HG02970 (cell line): ENCODE results near the gene RBM33.

Experiments used
- ATAC-seq: cut with Tn5 transposase; IDR thresholded peaks from one replicate; pipeline ENCODE4 v1.9.1; 2021; ENCODE audit warnings: mild to moderate bottlenecking, moderate library complexity, moderate number of reproducible peaks; ENCODE audit not compliant: unreplicated experiment, low FRiP score

RBM33 gene

GRCh38 chr7:155791214-155791737, 146.8 kb downstream of the RBM33 start:
- ATAC-seq: no peak

DNA sequence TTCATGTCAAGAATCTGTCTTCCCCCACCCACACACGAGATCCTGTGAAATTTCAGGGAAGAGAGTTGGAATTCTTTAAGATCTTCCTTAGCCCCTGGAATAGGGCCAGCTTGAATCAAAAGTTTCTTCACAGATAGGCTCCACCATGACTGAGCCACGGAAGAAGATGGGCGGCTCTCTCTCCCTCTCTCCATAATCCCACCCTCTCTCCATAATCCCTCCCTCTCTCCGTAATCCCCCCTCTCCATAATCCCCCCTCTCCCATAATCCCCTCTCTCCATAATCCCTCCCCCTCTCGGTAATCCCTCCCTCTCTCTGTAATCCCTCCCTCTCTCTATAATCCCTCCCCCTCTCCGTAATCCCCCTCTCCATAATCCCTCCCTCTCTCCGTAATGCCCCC, 147.4 kb downstream of the RBM33 start:
- no peak for ATAC-seq

- ATAC-seq: no peak
Observed at GRCh38 chr7:155792315-155792960, 148.0 kb downstream of the RBM33 start.

DNA sequence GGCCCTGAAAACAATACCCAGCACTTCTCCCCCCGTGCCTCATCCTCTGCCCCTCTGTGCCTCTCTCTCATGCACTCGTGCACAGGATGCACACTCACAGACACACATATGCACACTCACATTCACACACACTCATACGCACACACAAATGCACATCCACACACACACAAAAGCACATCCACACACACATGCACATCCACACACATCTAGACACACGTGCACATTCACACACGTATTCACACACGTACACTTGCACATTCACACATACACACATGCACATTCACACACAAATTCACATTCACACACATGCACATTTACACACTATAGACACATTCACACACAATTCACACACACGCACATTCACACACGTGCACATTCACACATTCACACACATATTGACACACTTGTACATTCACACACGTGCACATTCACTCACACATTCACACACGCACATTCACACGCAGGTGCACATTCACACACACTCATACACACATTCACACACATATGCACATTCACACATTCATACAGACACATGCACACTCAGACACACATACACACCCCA, 148.6 kb downstream of the RBM33 start:
- no peak for ATAC-seq

GRCh38 chr7:155793720-155794119, 149.3 kb downstream of the RBM33 start:
- ATAC-seq: no peak

- no peak for ATAC-seq
Observed at GRCh38 chr7:155794196-155794595, 149.7 kb downstream of the RBM33 start.

DNA sequence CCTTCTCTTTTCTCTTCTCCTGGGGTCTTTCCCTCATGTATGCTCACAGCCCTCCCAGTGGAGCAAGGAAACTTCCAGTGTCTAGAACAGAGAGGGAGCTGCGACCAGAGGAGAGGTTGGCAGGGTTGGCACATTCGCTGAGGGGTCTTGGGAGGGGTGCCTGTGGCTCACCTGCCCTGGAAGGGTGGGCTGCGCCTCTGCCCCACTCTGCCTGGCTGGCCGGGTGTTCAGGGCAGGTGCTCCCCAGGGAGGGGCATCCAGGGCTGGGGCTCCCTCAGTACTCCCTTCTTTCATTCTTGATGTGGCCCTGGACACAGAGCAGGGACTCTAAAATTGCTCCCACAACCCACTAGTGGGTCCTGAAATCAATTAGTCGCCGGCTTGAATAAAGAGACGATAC, 150.9 kb downstream of the RBM33 start:
- no peak for ATAC-seq

DNA sequence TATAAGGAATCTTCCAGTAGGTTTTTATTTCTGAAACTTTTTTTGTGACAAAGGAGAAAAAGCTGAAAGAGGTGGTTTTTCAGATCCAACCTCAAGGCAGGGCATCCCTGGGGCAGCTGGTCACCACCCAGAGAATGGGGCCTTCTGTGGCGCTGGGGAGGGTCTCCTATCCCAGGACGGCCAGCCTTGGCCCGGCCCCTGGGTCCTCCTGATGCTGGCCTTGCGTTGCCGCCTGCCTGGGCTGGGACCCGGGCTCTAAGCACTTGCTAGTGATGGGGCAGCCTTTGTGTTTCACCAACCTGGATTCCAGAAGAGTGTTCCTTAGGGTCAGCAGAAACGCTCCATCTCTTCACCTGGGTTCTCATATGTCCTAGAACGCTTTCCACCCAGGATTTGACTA, 151.5 kb downstream of the RBM33 start:
- ATAC-seq: no peak

GRCh38 chr7:155796381-155797261, 152.2 kb downstream of the RBM33 start:
- no peak for ATAC-seq

DNA sequence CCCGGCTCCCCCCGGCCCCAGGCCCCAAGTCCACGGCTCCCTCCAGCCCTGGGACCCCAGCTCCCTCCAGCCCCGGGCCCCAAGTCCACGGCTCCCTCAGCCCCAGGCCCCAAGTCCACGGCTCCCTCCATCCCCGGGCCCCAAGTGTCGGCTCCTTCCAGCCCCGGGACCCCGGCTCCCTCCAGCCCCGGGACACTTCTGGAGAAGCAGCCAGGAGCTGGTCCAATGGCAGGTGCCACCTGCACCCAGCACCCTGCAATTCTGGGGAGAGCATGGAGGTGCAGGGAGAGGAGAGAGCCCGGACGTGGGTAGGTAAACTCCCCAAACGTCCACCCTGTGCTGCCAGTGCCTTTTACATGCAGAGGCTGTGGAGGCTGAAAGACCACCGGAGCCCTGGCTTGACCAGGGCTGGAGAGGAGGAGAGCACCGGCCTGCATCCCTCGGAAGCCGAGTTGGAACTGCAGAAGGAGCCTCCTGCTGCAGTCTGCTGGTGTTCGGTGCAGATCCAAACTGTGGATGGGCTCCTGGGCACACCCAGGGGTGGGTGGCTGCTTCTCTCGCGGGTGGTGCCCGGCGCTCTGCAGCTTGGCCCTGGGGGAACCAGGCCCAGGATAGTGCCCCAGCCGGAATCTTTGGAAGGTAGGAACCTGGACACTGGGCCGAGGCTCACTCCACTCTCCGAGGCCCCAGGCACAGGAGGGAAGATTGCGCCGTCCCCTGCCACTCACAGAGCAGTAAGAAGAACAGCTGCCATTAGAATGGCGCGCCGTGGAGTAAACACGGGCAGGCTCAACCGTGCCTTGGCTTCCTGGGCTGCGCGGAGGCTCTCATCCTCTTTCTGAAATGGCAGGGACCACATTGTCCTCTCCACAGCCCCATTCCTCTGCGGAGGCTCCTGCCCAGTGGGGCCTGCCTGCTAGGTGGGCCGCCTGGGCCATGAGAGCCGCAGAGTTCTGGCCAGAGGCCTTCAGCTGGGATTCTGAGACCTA, 153.1 kb downstream of the RBM33 start:
- ATAC-seq: no peak

DNA sequence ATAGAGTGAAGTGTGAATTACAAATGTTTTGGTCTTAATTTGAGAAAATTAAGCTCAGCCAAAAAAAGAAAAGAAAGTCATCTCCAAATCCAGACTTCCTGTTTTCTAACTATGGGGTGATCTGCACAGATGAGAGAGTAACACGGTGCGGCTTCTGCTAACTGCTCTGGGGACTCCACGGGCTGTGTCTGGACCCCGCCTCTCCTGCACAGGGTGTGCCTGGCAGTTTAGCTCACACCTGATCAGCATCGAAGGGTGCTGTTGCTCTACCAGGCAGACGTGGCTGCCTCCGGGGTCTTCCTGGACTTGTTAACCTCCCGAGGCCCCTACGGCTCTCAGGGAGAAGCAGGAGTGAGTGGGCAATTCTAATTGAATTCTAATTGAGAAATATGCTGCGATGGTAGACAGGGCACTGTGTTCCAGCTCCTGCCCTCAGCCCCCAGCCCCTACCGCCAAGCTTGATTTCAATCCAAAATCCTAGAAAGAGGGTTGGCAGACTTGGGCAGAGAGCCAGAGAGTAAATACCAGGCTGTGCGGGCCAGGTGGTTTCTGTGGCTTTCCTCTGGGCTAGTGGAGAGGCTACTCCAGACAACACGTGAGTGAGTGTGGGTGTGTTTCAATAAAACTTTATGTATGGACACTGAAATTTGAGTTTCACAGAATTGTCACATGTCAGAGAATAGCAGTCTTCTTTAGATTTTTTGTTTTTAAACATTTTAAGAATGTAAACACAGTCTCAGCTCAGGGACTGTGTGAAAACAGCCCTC, 154.4 kb downstream of the RBM33 start:
- no peak for ATAC-seq

- no peak for ATAC-seq
Observed at GRCh38 chr7:155799514-155799913, 155.1 kb downstream of the RBM33 start.

GRCh38 chr7:155800301-155800700, 155.8 kb downstream of the RBM33 start:
- ATAC-seq: no peak

GRCh38 chr7:155800741-155801267, 156.3 kb downstream of the RBM33 start:
- ATAC-seq: no peak

- ATAC-seq: no peak
Observed at GRCh38 chr7:155802291-155802690, 157.8 kb downstream of the RBM33 start.

DNA sequence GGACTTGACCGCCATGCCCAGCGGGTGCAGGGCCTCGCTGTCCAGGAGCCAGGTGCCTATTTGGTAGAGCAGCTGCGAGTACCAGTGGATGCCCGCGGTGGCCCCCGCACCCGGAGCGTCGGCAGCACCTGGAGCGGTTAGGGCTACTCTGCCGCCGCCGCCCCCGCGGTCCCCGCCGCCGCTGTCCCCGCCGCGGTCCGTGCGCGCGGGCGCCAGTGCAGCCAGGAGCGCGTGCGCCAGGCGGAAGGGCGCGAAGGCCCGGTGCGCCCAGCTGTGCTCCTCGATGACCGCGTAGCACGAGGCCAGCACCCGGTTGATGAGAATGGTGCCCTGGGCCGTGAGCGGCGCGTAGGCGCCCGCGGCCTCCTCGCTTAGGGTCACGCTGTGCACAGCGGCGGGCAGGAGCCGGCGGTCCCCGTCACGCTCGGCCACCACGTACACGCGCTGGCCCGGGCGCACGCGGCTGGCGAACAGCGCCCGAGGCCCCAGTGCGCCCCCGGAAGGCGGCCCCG, 158.5 kb downstream of the RBM33 start:
- ATAC-seq: no peak

DNA sequence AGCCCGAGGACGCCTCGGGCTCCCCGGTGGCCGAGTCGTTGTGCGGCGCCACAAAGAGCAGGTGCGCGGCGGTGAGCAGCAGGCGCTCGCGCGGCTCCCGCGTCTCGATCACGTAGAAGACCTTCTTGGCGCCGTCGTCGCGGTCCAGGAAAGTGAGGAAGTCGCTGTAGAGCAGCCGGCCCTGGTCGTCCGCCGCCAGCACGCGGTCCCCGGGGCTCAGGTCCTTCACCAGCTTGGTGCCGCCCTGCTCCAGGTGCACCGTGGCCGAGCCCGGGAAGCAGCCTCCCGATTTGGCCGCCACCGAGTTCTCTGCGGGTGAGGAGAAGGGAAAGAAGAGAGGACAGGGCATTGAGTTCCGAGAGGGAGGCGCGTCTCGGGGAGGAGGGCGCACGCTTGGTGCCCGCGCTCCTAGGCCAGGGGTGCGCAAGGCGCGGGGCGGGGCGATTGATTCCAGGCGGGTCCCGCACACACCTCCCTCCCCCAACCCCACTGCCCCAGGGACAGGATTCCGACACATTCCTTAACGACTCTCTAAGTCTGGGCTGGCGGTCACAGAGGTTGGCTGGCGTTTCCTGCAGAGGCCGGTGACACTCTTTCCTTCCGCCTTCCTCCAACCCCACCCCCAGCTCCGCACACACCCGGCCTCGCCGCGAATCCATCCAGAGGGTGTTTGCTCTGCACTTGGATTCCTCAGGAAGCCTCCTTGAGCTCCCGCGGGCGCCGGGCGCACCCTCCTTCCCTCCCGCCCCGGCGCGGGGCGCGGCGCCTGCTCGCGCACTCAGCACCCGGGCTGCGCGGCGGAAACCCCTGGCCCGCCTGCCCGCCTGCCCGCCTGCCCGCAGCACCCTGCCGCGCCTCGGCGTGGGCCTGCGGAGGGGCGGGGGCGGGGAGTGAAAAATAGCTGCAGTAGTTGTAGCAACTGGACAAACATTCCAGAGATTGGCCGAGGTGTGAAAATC, 159.2 kb downstream of the RBM33 start:
- ATAC-seq: no peak

- no peak for ATAC-seq
Observed at GRCh38 chr7:155804431-155804831, 160.0 kb downstream of the RBM33 start.
